H1 (cell line): ENCODE measurements around the gene SEMA3C. TPM values are rescaled to one million over a fixed set of nuclear protein-coding genes. Genes with fewer than 3 reads are reported as not detected.

Experiments
- KDM5A ChIP-seq: fragments of 200-600 bp; IDR thresholded peaks from 2 replicates; pipeline ENCODE4 v1.7.1; 2012; ENCODE audit warnings: mild to moderate bottlenecking, low read length, inconsistent platforms, mixed read lengths
- SAP30 ChIP-seq: fragments of 300-600 bp; sonication (generic); IDR thresholded peaks from 2 replicates; pipeline ENCODE4 v1.7.1; 2012; ENCODE audit warnings: low read length, moderate library complexity, mild to moderate bottlenecking, inconsistent platforms; ENCODE audit not compliant: insufficient read depth, insufficient replicate concordance
- ZNF274 ChIP-seq: IDR thresholded peaks from 2 replicates; pipeline ENCODE4 v1.7.0; 2012; ENCODE audit warnings: low read length, borderline replicate concordance; ENCODE audit errors: extremely low read depth
- polyA plus RNA-seq, 7 experiments: library from polyadenylated mRNA; depleted of rRNA in 3 of 7; stranded (reverse) in 5 of 7; unstranded in 2 of 7; fragments of >200 nt in 5 of 7; fragments of 200-250 nt in 2 of 7; gene quantifications; 1 replicate in 5 of 7; 2 replicates in 1 of 7; 4 replicates in 1 of 7; pipeline versions ENCODE4 v1.2.1 to v1.2.3, GENCODE V29; 2011 to 2013; ENCODE audit warnings: missing spikeins in 2 of 7, mixed read lengths in 2 of 7
- total RNA-seq: library from RNA; stranded (reverse); fragmentation: NEBNext Ultra II Directional; extraction: Animal tissue kit (Norgen Biotek cat#: 25700); gene quantifications from 2 replicates; pipeline ENCODE4 v1.2.1, GENCODE V29; 2021
- TF ChIP-seq, protein P1 (sequence below), 3 experiments: IDR thresholded peaks; 1 replicate in 2 of 3; 2 replicates in 1 of 3; pipeline versions ENCODE4 v1.5.1 to v1.6.1; 2011; ENCODE audit warnings: low read length in 3 of 3, mild to moderate bottlenecking in 3 of 3, inconsistent platforms in 2 of 3, low read depth in 1 of 3, moderate library complexity in 1 of 3; ENCODE audit not compliant: insufficient read depth in 1 of 3; ENCODE audit errors: control extremely low read depth in 1 of 3
- TF ChIP-seq, protein P2 (sequence below): IDR thresholded peaks from 2 replicates; pipeline ENCODE4 v1.6.1; 2011; ENCODE audit warnings: low read length, improper control_type of control experiment

SEMA3C gene
- total and polyA plus RNA-seq, 2 of the 8 experiments (the other 6 are each of a cell fraction or from before 2014, with no cell fraction given) = 0.15 to 1.4 TPM

DNA sequence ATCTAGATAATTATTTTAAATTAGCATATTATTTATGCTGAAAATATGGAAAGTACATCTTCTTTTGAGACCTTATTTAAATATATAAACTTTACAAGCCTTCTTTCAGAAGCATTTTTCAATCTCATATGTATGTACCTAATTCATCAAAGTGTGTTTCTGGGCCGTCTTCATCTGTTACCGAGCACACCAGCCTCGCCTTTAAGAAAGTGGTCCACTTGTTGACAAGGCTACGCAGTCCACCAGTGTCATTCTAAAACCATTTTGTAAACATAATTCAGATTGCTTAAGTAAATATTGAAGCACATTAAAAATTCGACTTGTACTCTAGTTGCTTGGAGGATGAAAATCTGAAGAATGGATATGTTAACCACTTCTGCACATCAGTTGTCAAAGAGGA, 116.3 kb downstream of the SEMA3C start (continued):
- TF ChIP-seq, protein P1, sequence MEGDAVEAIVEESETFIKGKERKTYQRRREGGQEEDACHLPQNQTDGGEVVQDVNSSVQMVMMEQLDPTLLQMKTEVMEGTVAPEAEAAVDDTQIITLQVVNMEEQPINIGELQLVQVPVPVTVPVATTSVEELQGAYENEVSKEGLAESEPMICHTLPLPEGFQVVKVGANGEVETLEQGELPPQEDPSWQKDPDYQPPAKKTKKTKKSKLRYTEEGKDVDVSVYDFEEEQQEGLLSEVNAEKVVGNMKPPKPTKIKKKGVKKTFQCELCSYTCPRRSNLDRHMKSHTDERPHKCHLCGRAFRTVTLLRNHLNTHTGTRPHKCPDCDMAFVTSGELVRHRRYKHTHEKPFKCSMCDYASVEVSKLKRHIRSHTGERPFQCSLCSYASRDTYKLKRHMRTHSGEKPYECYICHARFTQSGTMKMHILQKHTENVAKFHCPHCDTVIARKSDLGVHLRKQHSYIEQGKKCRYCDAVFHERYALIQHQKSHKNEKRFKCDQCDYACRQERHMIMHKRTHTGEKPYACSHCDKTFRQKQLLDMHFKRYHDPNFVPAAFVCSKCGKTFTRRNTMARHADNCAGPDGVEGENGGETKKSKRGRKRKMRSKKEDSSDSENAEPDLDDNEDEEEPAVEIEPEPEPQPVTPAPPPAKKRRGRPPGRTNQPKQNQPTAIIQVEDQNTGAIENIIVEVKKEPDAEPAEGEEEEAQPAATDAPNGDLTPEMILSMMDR (IDR thresholded peaks at IDR 0.05; ENCODE audit: control extremely low read depth in 1 of 3, insufficient read depth in 1 of 3, low read depth in 1 of 3, low read length in 3 of 3) = no peak
- TF ChIP-seq KDM5A (no peak), SAP30 (no peak), ZNF274 (no peak)
- TF ChIP-seq, protein P2, sequence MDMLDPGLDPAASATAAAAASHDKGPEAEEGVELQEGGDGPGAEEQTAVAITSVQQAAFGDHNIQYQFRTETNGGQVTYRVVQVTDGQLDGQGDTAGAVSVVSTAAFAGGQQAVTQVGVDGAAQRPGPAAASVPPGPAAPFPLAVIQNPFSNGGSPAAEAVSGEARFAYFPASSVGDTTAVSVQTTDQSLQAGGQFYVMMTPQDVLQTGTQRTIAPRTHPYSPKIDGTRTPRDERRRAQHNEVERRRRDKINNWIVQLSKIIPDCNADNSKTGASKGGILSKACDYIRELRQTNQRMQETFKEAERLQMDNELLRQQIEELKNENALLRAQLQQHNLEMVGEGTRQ = no peak
